Raji (cell line): ENCODE results near the gene DIPK2B.

Experiments
- POLR2A ChIP-seq: IDR thresholded peaks from 2 replicates; pipeline ENCODE4 v1.6.1; 2011; ENCODE audit warnings: low read depth, low read length, control low read depth; ENCODE audit not compliant: insufficient read depth

DIPK2B gene, protein sequence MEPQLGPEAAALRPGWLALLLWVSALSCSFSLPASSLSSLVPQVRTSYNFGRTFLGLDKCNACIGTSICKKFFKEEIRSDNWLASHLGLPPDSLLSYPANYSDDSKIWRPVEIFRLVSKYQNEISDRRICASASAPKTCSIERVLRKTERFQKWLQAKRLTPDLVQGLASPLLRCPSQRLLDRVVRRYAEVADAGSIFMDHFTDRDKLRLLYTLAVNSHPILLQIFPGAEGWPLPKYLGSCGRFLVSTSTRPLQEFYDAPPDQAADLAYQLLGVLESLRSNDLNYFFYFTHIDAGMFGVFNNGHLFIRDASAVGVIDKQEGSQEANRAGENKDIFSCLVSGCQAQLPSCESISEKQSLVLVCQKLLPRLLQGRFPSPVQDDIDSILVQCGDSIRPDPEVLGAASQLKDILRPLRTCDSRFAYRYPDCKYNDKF

DNA sequence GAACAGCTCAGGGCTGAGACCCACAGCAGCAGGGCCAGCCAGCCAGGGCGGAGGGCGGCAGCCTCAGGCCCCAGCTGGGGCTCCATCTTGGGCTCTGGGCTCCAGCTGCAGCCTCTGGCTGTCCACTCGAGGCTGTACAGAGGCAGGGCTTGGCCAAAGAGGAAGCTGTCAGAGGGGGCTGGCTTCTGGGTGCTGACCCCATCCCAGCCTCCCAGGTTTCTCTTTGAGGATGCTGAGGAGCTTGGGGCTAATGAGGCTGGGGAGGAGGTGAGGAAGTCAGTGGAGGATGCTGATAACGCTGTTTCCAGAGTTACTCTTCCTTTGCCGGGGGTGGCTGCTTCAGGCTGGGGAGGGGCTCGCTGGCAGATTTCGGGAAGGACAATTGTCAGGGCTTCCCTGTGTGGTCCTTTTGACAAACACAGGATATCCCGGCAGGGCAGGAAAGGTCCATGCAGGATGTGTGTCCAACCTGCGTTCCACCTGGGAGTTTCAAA is at the start of gene DIPK2B:
DIPK2B (minus strand) TSS at position 136 of the 494 bp plus-strand sequence; CDS start at position 86, 50 bp downstream.
- TF ChIP-seq POLR2A, result no peak

DNA sequence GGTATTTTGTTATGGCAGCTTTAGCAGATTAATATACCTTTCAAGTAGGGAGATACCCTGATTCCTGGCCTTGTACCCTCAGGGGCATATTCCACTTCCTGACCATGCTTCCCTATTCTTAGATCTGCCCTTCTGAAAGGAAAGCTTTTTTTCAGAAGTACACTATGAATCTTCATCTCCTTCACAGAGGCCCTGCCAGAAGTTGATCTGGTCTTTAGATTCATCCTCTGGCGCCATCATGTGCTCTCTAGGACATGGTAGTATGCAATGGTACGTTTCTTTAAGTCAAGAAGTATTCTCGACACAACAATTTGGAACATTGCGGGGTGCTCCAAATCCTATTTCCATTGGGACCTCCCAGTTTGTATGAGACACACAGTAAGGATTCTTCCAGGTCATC is 39.6 kb upstream of the DIPK2B start:
- no peak for TF ChIP-seq POLR2A

DNA sequence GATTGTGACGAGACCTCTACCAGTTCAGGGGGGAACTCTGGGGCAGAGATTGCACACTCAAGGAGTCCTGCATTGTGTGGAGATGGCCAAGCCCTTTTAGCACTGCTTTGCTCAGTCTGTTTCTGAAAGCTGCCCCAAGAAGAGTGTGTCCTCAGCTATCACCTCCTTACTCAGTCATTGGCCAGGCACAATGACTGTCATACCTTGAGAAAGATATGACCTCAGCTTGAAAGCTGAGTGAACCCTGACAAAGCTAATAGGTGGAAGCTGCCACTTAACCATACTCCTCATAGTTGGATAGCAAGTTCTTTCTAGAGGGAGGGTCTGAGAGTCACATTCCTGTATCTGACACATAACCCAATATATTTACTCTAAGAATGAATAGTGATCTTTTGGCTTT is 37.8 kb upstream of the DIPK2B start:
- TF ChIP-seq POLR2A, result no peak

DNA sequence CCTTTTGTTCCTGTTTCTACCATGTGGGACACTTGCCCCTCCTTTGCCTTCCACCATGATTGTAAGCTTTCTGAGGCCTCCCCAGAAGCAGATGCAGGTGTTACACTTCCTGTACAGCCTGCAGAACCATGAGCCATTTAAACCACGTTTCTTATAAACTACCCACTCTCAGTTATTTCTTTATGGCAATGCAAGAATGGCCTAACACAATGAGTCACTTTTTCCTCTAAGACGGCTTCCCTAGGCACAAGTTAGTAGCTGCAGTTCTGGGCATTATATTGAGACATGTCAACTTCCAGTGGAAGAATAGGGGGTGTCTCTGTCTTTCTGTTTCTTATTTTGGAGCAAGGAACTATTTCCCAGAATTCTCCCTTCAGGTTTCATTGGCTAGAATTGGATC is 32.9 kb upstream of the DIPK2B start:
- TF ChIP-seq POLR2A, result no peak

DNA sequence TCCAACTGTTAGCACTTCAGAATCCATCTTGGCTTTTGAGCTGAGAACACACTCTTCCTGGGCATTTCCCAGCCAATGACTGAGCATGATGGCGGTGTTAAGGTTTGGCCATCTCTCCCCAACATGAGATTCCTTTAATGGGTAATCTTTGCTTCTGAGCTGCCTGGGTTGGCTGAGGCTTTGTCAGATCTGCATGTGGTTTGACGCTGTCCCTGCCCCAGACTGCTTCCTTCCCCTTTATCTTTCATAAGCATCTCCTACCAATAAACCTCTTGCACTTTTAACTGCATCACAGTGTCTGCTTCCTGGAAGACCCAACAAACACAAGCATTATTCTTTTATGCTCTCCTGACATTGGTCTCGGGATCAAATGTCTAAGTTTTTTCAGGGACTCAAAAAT is 31.5 kb upstream of the DIPK2B start:
- TF ChIP-seq POLR2A, result no peak

DNA sequence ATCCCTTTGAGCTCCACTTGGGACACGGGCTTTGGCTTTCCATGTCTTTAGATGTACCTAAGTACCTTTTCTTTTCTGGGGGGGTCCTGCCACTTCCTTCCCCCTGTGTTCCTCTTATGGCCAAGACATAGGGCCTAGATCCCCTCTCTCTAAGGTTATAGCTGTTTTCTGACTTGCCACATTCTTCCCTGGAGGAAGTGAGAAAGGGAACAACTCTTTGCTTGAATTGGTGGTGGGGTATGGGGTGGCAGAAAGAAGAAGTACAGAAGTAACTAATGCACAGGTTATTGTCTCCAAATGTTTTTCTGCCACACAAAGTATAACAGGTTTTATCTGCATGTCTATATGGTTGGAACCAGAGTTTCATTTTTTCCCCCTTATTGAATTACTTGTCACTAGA is 29.7 kb upstream of the DIPK2B start:
- TF ChIP-seq POLR2A, result no peak

DNA sequence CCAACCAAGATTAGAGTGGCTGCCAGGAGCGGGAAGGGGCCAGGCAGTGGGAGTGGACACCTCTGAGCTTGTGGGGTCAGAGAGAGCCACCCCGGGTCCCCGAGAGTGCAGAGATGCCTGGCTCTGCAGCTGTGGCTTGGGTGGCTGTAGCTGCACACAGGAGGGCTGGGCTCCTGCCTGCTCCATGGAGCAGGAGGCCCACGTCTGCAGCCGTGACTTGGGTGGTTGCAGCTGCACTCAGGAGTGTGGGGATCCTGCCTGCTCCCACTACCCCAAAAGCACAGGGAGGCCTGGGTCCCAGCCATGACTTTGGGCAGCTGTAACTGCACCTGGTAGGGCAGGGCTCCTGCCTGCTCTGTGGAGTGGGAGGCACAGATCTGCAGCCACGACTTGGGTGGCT is 28.7 kb upstream of the DIPK2B start:
- TF ChIP-seq POLR2A, result no peak

DNA sequence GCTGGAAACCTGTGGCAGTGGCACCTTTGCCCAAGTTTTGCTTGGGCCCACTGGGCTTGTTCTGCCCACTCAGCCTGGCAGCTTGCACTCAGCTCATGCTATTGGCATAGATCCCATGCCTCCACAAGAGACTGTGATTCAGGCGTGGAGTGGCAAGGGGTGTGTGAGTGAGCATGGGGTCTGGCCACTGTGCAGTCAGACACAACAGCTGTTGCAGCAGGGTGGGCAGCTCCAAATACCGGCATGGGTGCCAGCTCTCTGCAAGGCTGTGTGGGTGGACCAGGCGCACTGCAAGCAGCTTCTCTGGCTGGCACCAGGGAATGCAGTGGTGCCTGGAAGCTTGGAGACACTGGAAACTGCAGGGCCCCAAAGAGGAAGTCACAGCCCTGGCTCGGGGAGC is 27.4 kb upstream of the DIPK2B start:
- TF ChIP-seq POLR2A, result no peak

DNA sequence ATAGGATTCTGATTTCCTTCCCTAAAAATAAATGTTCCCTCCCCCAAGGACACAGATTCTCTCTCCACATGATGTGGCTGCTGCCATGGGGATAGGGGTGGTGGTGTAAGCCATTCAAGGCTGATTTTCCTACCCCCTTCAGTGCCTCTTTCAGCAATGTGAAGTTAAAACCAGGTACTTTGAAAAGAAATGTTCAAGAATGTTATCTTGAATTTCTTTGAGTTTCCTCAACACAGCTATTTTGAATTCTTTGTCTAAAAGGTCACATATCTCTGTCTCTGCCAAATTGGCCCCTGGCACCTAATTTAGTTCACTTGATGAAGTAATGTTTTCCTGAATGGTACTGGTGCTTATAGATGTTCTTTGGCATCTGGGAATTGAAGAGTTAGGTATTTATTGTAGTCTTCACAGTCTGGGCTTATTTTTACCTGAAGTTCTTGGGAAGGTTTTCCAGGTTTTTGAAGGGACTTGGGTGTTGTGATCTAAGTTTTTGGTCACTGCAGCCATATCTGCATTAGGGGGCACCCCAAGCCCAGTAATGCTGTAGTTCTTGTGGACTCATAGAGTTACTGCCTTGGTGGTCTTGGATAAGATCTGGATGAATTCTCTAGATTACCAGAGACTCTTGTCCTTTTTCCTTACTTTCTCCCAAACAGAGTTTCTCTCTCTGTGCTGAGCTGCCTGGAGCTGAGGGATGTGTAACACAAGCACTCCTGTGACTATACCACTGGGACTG is 7.6 kb upstream of the DIPK2B start:
- no peak for TF ChIP-seq POLR2A

DNA sequence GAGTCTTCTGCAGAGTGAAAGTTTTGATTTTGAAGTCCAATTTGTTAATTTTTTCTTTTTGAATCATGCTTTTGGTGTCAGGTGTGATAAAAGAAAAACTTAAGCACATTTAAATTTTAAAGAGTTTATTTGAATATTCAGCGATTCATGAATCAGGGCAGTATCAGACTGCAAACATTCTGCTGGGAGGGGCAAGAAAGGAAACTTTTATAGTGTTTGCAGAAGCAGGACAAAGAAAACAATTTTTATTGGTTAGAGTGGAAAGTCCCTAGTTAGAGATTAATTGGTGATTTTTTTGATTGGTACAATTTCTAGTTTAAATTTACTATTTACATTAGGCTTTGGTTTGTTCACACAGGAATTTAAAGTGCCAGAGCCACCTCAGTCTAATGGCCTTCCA is 1.5 kb upstream of the DIPK2B start:
- TF ChIP-seq POLR2A, result no peak

DNA sequence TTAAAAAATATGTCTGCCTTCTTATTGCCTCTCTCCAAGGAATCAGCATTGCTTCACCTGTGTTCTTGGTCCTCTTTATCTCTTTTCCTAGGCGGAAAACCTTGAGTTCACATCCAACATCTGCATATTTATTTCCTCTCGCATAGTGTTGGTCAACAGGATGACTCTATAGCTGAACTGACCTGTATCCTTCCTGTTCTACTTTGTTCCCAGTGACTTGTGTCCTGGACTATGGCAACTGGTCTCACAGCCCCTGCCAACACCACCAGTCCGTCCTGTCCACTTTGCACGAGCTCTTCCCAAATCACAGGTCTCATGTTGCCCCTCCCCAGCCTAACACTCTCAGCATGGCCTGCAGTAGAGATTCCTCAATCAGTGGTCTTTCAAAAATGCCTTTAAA is 2.0 kb downstream of the DIPK2B start:
- no peak for TF ChIP-seq POLR2A

DNA sequence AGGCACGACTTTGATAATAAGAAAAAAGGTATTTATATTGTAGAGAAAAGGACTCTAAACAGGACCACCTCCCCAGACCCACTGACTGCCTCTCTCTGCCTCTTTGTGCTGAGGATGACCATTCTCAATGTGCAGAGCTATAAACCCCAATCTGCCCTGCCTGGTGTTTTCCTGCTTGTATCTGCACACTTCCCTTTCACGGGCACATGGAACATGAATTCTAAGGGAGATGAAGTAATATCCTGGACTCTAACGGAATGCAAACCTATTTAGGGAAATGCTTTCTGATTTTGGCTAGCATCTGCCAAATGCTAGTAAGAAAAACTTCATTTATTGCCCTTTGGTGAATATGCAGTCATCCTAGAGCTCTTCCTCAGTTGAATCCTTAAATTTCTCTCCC is 2.4 kb downstream of the DIPK2B start:
- no peak for TF ChIP-seq POLR2A

DNA sequence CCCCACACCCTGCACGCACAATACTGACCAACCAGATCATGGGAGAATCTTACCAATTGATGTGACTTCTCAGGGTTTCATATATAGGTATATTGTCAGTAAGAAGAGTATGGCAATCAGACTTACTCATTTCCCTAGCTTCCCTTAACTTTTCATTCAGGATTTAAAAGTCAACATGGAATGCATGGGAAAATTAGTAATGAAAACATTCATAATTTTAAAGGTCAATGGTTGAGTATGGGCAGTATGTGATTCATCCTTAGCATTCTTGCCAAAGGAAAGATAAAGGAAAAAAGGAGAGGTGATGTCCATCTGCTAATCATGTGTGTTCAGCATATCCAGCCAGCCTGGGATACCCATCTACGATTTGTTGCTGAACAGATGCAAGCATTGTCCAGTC is 4.0 kb downstream of the DIPK2B start:
- TF ChIP-seq POLR2A, result no peak

DNA sequence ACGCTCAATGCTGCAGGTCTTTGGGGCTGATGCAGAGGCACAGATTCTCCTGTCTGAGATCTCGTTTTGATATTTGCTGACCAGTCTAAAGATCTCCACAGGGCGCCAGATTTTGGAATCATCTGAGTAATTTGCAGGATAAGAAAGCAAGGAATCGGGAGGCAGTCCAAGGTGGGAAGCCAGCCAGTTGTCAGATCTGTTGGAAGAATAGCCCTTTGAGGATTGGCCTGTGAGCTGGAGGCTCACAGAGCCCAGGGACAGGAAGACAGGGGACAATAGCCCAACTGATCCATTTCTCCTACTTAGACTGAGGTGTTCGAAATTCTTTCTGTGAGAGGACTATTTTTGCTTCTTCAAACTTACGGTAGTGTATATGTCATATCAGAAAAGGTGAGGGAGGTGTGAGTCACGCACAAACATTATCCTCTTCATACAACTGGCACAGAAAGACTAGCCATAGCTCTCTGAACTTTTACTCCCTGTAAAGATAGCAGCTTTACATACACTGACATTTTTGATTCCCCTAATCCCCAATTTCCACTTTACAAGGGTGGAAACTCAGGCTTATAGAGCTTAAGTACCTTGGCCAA is 8.8 kb downstream of the DIPK2B start:
- no peak for TF ChIP-seq POLR2A

DNA sequence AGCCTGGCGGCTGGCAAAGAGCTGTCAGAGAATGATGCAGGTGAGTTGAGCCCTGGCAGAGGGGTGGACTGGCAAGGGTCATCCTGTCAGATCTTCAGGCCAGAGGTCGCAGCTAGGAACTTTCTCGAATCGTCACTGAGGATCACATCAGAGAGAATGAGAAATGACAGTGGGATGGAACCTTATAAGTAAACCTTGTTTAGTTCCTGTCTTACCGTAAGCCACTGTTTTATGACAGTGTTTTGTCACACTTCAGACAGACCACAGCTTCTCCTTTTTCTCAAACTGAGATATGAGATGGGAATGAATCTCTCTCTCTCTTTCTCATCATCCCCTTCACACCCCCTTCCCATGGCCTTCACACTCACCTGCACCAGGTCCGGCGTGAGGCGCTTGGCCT is 9.3 kb downstream of the DIPK2B start:
- no peak for TF ChIP-seq POLR2A

DNA sequence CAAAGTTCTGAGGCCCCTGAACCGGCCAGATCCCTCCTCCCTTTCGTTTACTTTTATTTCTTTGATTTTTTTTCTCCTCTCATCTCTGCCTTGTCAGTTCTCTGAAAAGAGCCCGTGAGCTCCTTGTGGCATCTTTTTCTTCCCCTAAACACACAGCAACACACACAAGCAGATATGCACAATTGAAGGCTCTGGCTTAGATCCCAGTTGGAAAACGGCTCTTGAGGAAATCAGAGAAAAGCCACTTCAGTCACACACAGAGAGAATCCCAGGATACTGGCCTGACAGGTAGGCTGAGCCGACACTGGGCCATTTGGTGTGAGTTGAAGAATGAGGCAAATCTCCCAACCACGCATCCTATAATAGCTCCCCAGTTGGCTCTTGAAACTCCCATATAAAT is 12.9 kb downstream of the DIPK2B start:
- no peak for TF ChIP-seq POLR2A
